Uterus (tissue), 2 donors: ENCODE measurements around the gene GPC2.

Experiments
- POLR2A ChIP-seq, 2 donors: fragments of 450-650 bp; IDR thresholded peaks; one replicate each; pipeline ENCODE4 v1.6.1; 2016; ENCODE audit warnings: antibody characterized with exemption in 2 of 2, mild to moderate bottlenecking in 1 of 2, moderate library complexity in 1 of 2
- TF ChIP-seq, protein P1 (sequence below), 4 experiments: fragments of 200-600 bp in 2 of 4; fragments of 450-650 bp in 2 of 4; sonication (generic) in 2 of 4; IDR thresholded peaks; one replicate each; pipeline ENCODE4 v1.5.1; 2016 to 2019; ENCODE audit warnings: antibody characterized with exemption in 4 of 4, mild to moderate bottlenecking in 2 of 4, moderate library complexity in 1 of 4

DNA sequence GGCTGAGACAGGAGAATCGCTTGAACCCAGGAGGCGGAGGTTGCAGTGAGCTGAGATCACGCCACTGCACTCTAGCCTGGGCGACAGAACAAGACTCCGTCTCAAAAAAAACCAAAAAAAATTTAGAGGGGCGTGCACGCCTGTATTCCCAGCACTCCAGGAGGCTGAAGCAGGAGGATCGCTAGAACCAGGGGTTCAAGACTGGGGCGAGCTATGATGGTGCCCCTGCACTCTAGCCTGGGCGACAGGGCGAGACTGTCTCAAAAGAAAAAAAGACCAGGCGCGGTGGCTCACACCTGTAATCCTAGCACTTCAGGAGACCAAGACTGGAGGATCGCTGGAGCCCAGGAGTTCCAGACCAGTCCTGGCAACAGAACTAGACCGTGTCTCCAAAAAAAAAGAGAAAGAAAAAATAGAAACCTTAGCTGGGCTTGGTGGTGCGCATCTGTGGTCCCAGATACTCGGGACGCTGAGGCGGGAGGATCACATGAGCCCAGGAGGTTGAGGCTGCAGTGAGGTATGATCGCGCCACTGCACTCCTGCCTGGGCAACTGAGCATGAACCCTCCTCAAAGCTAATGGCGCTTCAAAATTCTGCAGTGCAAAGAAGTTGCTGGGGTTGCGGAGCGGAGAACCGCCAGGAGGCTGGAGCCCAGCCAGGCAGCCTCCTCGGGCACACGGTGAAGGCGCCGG lies 50.8 kb downstream of the GPC2 start:
- TF ChIP-seq, protein P1, sequence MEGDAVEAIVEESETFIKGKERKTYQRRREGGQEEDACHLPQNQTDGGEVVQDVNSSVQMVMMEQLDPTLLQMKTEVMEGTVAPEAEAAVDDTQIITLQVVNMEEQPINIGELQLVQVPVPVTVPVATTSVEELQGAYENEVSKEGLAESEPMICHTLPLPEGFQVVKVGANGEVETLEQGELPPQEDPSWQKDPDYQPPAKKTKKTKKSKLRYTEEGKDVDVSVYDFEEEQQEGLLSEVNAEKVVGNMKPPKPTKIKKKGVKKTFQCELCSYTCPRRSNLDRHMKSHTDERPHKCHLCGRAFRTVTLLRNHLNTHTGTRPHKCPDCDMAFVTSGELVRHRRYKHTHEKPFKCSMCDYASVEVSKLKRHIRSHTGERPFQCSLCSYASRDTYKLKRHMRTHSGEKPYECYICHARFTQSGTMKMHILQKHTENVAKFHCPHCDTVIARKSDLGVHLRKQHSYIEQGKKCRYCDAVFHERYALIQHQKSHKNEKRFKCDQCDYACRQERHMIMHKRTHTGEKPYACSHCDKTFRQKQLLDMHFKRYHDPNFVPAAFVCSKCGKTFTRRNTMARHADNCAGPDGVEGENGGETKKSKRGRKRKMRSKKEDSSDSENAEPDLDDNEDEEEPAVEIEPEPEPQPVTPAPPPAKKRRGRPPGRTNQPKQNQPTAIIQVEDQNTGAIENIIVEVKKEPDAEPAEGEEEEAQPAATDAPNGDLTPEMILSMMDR (IDR thresholded peaks at IDR 0.05) = peak in 1 of 4 experiments; percentile 13
- no peak for TF ChIP-seq POLR2A (IDR thresholded peaks at IDR 0.05)
